HepG2 (cell line): ENCODE data around the gene PCDHGC5. TPM values are rescaled to one million over a fixed set of nuclear protein-coding genes. Genes with fewer than 3 reads are reported as not detected.

Source experiments
- DZIP1 ChIP-seq: sonication (generic); formaldehyde crosslinking; IDR thresholded peaks from 2 replicates; pipeline ENCODE4 v1.5.0; 2020; ENCODE audit warnings: mild to moderate bottlenecking, missing genetic modification reagents
- GATAD2A ChIP-seq: IDR thresholded peaks from 2 replicates; pipeline ENCODE4 v1.6.1; 2016
- KAT8 ChIP-seq: IDR thresholded peaks from 2 replicates; pipeline ENCODE4 v1.6.1; 2016; ENCODE audit warnings: missing genetic modification reagents, missing compliant biosample characterization
- MTF1 ChIP-seq: sonication (generic); formaldehyde crosslinking; IDR thresholded peaks from 2 replicates; pipeline ENCODE4 v1.5.0; 2020; ENCODE audit warnings: missing genetic modification reagents
- NR2F6 ChIP-seq, 2 experiments: IDR thresholded peaks; 2 replicates each; pipeline ENCODE4 v1.6.1; 2016; ENCODE audit warnings: antibody characterized with exemption in 1 of 2, mild to moderate bottlenecking in 1 of 2
- PTBP1 ChIP-seq: fragments of 200-400 bp; formaldehyde crosslinking; IDR thresholded peaks from 2 replicates; pipeline ENCODE4 v1.6.1; 2018; ENCODE audit warnings: low read length, low read depth; ENCODE audit not compliant: poor library complexity, severe bottlenecking
- ZNF703 ChIP-seq: sonication (generic); formaldehyde crosslinking; IDR thresholded peaks from 2 replicates; pipeline ENCODE4 v1.5.1; 2020; ENCODE audit warnings: missing genetic modification reagents, mild to moderate bottlenecking, moderate library complexity, borderline replicate concordance
- polyA plus RNA-seq, 8 experiments: library from polyadenylated mRNA; depleted of rRNA in 3 of 8; stranded (reverse) in 7 of 8; unstranded in 1 of 8; fragments of >200 nt; fragmentation: Illumina TruSeq in 4 of 8; extraction: Trizol in 4 of 8; gene quantifications; 2 replicates each; pipeline versions ENCODE4 v1.2.1 to v1.2.3, GENCODE V29; 2011 to 2016; ENCODE audit warnings: low read depth in 4 of 8, missing spikeins in 1 of 8, mixed read lengths in 1 of 8; ENCODE audit not compliant: insufficient read depth in 1 of 8
- total RNA-seq, 5 experiments: library from RNA; depleted of rRNA; stranded (reverse); fragments of >200 nt; fragmentation: Illumina TruSeq; extraction: Trizol; gene quantifications; 2 replicates each; pipeline ENCODE4 v1.2.3, GENCODE V29; 2016; ENCODE audit warnings: low read depth in 1 of 5
- TF ChIP-seq, protein P1 (sequence below): sonication (generic); formaldehyde crosslinking; IDR thresholded peaks from 2 replicates; pipeline ENCODE4 v1.4.0; 2020; ENCODE audit warnings: mild to moderate bottlenecking, missing genetic modification reagents, borderline replicate concordance
- TF ChIP-seq, protein P2 (sequence below): sonication (generic); formaldehyde crosslinking; IDR thresholded peaks from 2 replicates; pipeline ENCODE4 v1.4.0; 2020; ENCODE audit warnings: missing genetic modification reagents
- TF ChIP-seq, protein P3 (sequence below): sonication (generic); formaldehyde crosslinking; IDR thresholded peaks from 2 replicates; pipeline ENCODE4 v1.4.0; 2020; ENCODE audit warnings: missing genetic modification reagents

The PCDHGC5 gene
- total and polyA plus RNA-seq, 2 of the 13 experiments (the other 11 are each of a cell fraction or from before 2014, with no cell fraction given), result 0.03 TPM; not detected in 1

DNA sequence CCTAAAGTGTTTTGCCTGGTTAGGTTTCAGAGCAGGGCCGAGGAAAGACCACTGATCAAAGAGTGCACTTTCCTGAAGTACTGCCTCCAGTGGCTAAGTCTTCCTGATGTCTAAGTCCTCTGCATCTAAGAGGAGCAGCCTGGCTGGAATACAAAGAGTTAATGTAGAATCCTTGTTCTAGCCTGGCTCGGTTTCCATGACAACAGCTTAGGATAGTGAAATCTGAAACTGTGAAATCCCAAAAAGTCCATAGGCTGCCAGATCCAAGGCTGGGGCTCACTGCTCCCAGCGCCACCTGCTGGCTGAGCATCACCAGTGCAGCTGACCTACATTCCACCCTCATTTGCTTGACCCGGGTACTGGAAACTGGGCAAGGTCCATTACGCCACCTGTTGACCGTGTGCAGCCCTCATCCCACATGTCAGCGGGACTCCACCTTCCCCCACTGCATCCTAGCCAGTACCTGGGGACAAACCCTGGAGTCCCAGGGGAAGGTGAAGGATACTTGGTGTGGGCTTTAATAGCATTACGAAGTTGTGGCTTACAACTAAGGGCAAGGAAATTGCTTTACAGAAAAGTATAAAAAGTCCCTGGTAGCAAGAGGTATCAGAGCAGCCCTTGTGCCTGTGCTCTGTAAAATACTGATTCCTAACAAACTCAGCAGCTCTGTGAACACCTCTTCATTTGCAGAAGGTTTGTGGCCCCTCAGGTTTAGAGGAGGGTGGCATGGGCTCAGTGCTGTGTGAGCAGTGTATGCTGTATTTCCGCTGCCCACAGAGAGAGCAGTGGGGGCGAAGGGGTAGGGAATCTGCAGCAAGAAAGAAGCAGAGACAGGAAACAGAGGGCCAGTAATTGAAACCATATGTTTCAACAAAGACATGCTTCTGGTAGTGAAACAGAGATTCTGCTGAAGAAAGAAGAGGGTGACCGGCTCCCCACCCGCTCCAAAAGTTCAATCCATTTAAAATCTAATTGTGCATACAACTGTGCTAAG is 36.0 kb downstream of the PCDHGC5 start (continued):
- TF ChIP-seq, protein P1, sequence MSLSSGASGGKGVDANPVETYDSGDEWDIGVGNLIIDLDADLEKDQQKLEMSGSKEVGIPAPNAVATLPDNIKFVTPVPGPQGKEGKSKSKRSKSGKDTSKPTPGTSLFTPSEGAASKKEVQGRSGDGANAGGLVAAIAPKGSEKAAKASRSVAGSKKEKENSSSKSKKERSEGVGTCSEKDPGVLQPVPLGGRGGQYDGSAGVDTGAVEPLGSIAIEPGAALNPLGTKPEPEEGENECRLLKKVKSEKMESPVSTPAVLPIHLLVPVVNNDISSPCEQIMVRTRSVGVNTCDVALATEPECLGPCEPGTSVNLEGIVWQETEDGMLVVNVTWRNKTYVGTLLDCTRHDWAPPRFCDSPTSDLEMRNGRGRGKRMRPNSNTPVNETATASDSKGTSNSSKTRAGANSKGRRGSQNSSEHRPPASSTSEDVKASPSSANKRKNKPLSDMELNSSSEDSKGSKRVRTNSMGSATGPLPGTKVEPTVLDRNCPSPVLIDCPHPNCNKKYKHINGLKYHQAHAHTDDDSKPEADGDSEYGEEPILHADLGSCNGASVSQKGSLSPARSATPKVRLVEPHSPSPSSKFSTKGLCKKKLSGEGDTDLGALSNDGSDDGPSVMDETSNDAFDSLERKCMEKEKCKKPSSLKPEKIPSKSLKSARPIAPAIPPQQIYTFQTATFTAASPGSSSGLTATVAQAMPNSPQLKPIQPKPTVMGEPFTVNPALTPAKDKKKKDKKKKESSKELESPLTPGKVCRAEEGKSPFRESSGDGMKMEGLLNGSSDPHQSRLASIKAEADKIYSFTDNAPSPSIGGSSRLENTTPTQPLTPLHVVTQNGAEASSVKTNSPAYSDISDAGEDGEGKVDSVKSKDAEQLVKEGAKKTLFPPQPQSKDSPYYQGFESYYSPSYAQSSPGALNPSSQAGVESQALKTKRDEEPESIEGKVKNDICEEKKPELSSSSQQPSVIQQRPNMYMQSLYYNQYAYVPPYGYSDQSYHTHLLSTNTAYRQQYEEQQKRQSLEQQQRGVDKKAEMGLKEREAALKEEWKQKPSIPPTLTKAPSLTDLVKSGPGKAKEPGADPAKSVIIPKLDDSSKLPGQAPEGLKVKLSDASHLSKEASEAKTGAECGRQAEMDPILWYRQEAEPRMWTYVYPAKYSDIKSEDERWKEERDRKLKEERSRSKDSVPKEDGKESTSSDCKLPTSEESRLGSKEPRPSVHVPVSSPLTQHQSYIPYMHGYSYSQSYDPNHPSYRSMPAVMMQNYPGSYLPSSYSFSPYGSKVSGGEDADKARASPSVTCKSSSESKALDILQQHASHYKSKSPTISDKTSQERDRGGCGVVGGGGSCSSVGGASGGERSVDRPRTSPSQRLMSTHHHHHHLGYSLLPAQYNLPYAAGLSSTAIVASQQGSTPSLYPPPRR (CRISPR knock-in tag), result no peak
- TF ChIP-seq, protein P2, sequence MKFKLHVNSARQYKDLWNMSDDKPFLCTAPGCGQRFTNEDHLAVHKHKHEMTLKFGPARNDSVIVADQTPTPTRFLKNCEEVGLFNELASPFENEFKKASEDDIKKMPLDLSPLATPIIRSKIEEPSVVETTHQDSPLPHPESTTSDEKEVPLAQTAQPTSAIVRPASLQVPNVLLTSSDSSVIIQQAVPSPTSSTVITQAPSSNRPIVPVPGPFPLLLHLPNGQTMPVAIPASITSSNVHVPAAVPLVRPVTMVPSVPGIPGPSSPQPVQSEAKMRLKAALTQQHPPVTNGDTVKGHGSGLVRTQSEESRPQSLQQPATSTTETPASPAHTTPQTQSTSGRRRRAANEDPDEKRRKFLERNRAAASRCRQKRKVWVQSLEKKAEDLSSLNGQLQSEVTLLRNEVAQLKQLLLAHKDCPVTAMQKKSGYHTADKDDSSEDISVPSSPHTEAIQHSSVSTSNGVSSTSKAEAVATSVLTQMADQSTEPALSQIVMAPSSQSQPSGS (CRISPR knock-in tag), result no peak
- TF ChIP-seq MTF1 (CRISPR knock-in tag), result no peak
- peak; percentile 60 for TF ChIP-seq GATAD2A (CRISPR knock-in tag)
- TF ChIP-seq KAT8 (CRISPR knock-in tag), result peak; percentile 59; the same call in 1 of the 2 replicates
- TF ChIP-seq, protein P3, sequence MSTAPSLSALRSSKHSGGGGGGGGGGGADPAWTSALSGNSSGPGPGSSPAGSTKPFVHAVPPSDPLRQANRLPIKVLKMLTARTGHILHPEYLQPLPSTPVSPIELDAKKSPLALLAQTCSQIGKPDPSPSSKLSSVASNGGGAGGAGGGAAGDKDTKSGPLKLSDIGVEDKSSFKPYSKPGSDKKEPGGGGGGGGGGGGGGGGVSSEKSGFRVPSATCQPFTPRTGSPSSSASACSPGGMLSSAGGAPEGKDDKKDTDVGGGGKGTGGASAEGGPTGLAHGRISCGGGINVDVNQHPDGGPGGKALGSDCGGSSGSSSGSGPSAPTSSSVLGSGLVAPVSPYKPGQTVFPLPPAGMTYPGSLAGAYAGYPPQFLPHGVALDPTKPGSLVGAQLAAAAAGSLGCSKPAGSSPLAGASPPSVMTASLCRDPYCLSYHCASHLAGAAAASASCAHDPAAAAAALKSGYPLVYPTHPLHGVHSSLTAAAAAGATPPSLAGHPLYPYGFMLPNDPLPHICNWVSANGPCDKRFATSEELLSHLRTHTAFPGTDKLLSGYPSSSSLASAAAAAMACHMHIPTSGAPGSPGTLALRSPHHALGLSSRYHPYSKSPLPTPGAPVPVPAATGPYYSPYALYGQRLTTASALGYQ, result no peak
- TF ChIP-seq NR2F6 (IDR thresholded peaks at IDR 0.05), result peak; percentile 37; the same call in 1 of the 2 replicates
- TF ChIP-seq NR2F6 (CRISPR knock-in tag; IDR thresholded peaks at IDR 0.05), result peak; percentile 79
- no peak for TF ChIP-seq ZNF703 (CRISPR knock-in tag)
- TF ChIP-seq PTBP1, result no peak
- no peak for TF ChIP-seq DZIP1 (CRISPR knock-in tag)
